B cell (primary cell): ENCODE results near the gene BLVRB.

Source experiments
- CTCF ChIP-seq: fragments of 200-600 bp; IDR thresholded peaks from one replicate; pipeline ENCODE4 v1.8.0; 2022; ENCODE audit warnings: antibody characterized with exemption, mild to moderate bottlenecking
- EZH2 ChIP-seq: IDR thresholded peaks from 2 replicates; pipeline ENCODE4 v1.6.1; 2012; ENCODE audit warnings: borderline replicate concordance, low read depth, mild to moderate bottlenecking, moderate library complexity, low read length; ENCODE audit not compliant: insufficient read depth, poor library complexity, severe bottlenecking

- no peak for TF ChIP-seq CTCF
- no peak for TF ChIP-seq EZH2
Observed at GRCh38 chr19:40413291-40413845, 52.2 kb downstream of the BLVRB start, which contains the start of gene PRX.
